A673 (cell line): ENCODE results near the gene UST. TPM values are rescaled to one million over a fixed set of nuclear protein-coding genes. Genes with fewer than 3 reads are reported as not detected.

Source experiments
- BruUV-seq: library from RNA; stranded (reverse); fragments of 400-500 nt; replicated peaks from 2 replicates; lab custom pipeline; 2021; lab: Mats Ljungman, UMichigan
- CTCF ChIA-PET: fragments of 300-600 bp; sonication (Branson Sonifier 250); formaldehyde crosslinking; loops from one replicate; lab custom pipeline; 2022; ENCODE audit warnings: antibody characterized with exemption; lab: Charles Lee
- POLR2A ChIA-PET: fragments of 300-600 bp; sonication (Branson Sonifier 250); formaldehyde crosslinking; loops from one replicate; lab custom pipeline; 2022; ENCODE audit warnings: antibody characterized with exemption; ENCODE audit not compliant: low non-redundant PET; lab: Charles Lee
- DNase-seq: peaks from one replicate; pipeline ENCODE4 v3.0.0-alpha.2; 2015; ENCODE audit warnings: low spot score
- H3K27ac ChIP-seq: fragments of 200-600 bp; sonication (generic); 2 replicates; pipeline ENCODE4 v1.5.1; 2016; ENCODE audit warnings: mixed run types, low read depth, mild to moderate bottlenecking, mixed read lengths, antibody characterized with exemption, low read length; ENCODE audit not compliant: poor library complexity, severe bottlenecking
- H3K27me3 ChIP-seq: fragments of 200-600 bp; sonication (generic); replicated peaks from 2 replicates; pipeline ENCODE4 v1.6.1; 2017; ENCODE audit warnings: mixed run types, low read depth, mild to moderate bottlenecking, mixed read lengths, antibody characterized with exemption, low read length; ENCODE audit not compliant: insufficient read depth, poor library complexity
- H3K36me3 ChIP-seq: fragments of 200-600 bp; sonication (generic); 2 replicates; pipeline ENCODE4 v1.6.1; 2016; ENCODE audit warnings: mixed run types, mild to moderate bottlenecking, mixed read lengths, antibody characterized with exemption, low read length; ENCODE audit not compliant: insufficient read depth, poor library complexity, severe bottlenecking
- H3K4me1 ChIP-seq: fragments of 200-600 bp; sonication (generic); 2 replicates; pipeline ENCODE4 v1.6.1; 2017; ENCODE audit warnings: mixed run types, mild to moderate bottlenecking, mixed read lengths, antibody characterized with exemption, low read length; ENCODE audit not compliant: insufficient read depth, poor library complexity, severe bottlenecking
- H3K4me3 ChIP-seq: fragments of 200-600 bp; sonication (generic); 2 replicates; pipeline ENCODE4 v1.5.1; 2016; ENCODE audit warnings: low read depth, mixed run types, mild to moderate bottlenecking, mixed read lengths, low read length; ENCODE audit not compliant: poor library complexity, severe bottlenecking
- H3K9me3 ChIP-seq: fragments of 200-600 bp; sonication (generic); 2 replicates; pipeline ENCODE4 v1.6.1; 2016; ENCODE audit warnings: mixed run types, low read depth, mild to moderate bottlenecking, mixed read lengths, antibody characterized with exemption, low read length; ENCODE audit not compliant: poor library complexity, severe bottlenecking
- EZH2 ChIP-seq: fragments of 200-600 bp; sonication (generic); IDR thresholded peaks from 2 replicates; pipeline ENCODE4 v1.6.1; 2017; ENCODE audit warnings: borderline replicate concordance, low read depth, mild to moderate bottlenecking, mixed read lengths, antibody characterized with exemption, low read length; ENCODE audit not compliant: poor library complexity, severe bottlenecking
- intact Hi-C: fragments of 100-400 bp; cut with micrococcal nuclease; formaldehyde crosslinking; loops from one replicate; pipeline ENCODE4 v1.10.0; 2022; ENCODE audit not compliant: unreplicated experiment
- total RNA-seq: library from RNA; stranded (reverse); gene quantifications from 2 replicates; pipeline ENCODE4 v1.2.3, GENCODE V29; 2021
- TF ChIP-seq, protein P1 (sequence below): fragments of 300-800, 200-600 bp; sonication (generic); conservative IDR thresholded peaks from 2 replicates; pipeline ENCODE4 v1.5.1; 2017; ENCODE audit warnings: low read depth, mild to moderate bottlenecking, antibody characterized with exemption, low read length, moderate library complexity, mixed read lengths

The UST gene
- total RNA-seq, 1 experiment from 2014 or later = 1.5 TPM

- DNase-seq = no peak
- ChIA-PET POLR2A (no interaction called here), CTCF (no interaction called here)
- BruUV-seq = no TSS peak
- Histone ChIP-seq H3K4me1 (no peaks in the 10 kb centered on the region), H3K27me3 (no peaks in the 10 kb centered on the region), H3K36me3 (no peaks in the 10 kb centered on the region), H3K27ac (no peak overlapping the region), H3K9me3 (no peaks in the 10 kb centered on the region), H3K4me3 (no peak overlapping the region)
- no peak for TF ChIP-seq EZH2
- TF ChIP-seq, protein P1, sequence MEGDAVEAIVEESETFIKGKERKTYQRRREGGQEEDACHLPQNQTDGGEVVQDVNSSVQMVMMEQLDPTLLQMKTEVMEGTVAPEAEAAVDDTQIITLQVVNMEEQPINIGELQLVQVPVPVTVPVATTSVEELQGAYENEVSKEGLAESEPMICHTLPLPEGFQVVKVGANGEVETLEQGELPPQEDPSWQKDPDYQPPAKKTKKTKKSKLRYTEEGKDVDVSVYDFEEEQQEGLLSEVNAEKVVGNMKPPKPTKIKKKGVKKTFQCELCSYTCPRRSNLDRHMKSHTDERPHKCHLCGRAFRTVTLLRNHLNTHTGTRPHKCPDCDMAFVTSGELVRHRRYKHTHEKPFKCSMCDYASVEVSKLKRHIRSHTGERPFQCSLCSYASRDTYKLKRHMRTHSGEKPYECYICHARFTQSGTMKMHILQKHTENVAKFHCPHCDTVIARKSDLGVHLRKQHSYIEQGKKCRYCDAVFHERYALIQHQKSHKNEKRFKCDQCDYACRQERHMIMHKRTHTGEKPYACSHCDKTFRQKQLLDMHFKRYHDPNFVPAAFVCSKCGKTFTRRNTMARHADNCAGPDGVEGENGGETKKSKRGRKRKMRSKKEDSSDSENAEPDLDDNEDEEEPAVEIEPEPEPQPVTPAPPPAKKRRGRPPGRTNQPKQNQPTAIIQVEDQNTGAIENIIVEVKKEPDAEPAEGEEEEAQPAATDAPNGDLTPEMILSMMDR = no peak
- intact Hi-C loops = no loop called here
Observed at GRCh38 chr6:148963738-148964137, 216.9 kb downstream of the UST start.

DNA sequence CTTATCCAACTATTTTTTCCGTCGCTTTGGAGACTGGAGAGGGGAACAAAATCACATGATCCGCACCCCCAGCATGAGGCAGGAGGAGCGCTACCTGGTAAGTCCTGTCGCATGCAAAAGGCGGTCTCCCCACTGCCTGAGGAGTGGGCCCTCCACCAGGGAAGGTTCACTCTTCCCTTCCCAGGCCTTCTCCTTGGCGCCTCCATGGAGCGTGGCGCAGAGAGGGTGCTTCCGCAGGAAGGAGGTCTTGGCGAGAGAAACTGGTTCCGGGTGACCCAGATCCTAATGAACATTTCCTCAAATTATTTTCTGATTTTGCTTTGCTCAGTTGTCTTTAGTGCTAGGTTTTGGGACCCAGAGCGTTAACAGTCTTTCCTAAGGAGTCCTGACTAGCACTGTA lies 217.6 kb downstream of the UST start:
- BruUV-seq = no TSS peak
- H3K4me1 ChIP-seq = no peaks in the 10 kb centered on the region
- no peak for DNase-seq
- H3K27ac ChIP-seq = no peak overlapping the region
- TF ChIP-seq, protein P1 = no peak
- no peak for TF ChIP-seq EZH2
- H3K9me3 ChIP-seq = no peaks in the 10 kb centered on the region
- H3K36me3 ChIP-seq = no peaks in the 10 kb centered on the region
- ChIA-PET POLR2A (no interaction called here), CTCF (no interaction called here)
- no peak overlapping the region for H3K4me3 ChIP-seq
- H3K27me3 ChIP-seq = no peaks in the 10 kb centered on the region
- intact Hi-C loops = no loop called here

DNA sequence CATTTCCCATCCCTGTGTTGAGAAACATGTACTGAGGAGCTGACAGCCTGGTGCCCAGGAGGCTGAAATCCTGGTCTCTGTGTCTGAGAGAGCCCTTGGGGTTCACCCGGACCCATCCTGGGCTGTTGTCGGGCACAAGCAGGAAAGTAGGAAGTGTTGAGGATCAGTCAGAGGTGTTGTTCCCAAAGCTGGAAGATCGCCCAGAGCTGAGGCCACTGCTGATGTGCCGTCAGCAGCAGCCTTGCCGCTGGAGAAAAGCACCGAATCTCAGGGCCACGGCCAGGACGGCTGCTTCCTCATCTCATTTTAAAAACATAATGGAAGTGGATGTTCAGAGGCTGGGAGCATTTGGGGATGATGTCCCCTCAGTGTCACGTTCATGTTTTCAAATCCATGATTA lies 218.5 kb downstream of the UST start:
- H3K9me3 ChIP-seq = no peaks in the 10 kb centered on the region
- H3K4me3 ChIP-seq = no peak overlapping the region
- no TSS peak for BruUV-seq
- H3K4me1 ChIP-seq = no peaks in the 10 kb centered on the region
- TF ChIP-seq, protein P1 = no peak
- TF ChIP-seq EZH2 = no peak
- DNase-seq = no peak
- ChIA-PET CTCF (no interaction called here), POLR2A (no interaction called here)
- H3K36me3 ChIP-seq = no peaks in the 10 kb centered on the region
- intact Hi-C loops = no loop called here
- H3K27ac ChIP-seq = no peak overlapping the region
- no peaks in the 10 kb centered on the region for H3K27me3 ChIP-seq
